Astrocyte of the cerebellum (primary cell): ENCODE data around the gene ENTREP1.

ENCODE experiments used
- DNase-seq: peaks from one replicate; pipeline ENCODE4 v3.0.0-alpha.2; 2011; ENCODE audit warnings: low read depth
- H3K4me3 ChIP-seq: 2 replicates; pipeline ENCODE4 v1.5.1; 2011; ENCODE audit warnings: mild to moderate bottlenecking, low read depth, low read length, moderate library complexity
- CTCF ChIP-seq: IDR thresholded peaks from 2 replicates; pipeline ENCODE4 v1.5.1; 2012; ENCODE audit warnings: low read length, low read depth, moderate library complexity, mild to moderate bottlenecking; ENCODE audit errors: missing control alignments
- in situ Hi-C: cut with HindIII; loops from 2 replicates; pipeline ENCODE4 v1.10.0; 2017; ENCODE audit warnings: low sequenced_read_pairs

ENTREP1 gene

GRCh38 chr9:69425136-69425801, 100.3 kb downstream of the ENTREP1 start:
- no peak for DNase-seq

GRCh38 chr9:69427286-69427685, 102.3 kb downstream of the ENTREP1 start:
- in situ Hi-C loops: no loop called here
- no peak for TF ChIP-seq CTCF
- no peak overlapping the region for H3K4me3 ChIP-seq
- DNase-seq: no peak

More at GRCh38 chr9:69425136-69425801, 100.3 kb downstream of the ENTREP1 start:
- no peak for TF ChIP-seq CTCF
- H3K4me3 ChIP-seq: no peak overlapping the region
- in situ Hi-C loops: no loop called here

- no peak for DNase-seq
- in situ Hi-C loops: no loop called here
These were observed 103.2 kb downstream of the ENTREP1 start for GRCh38 chr9:69428017-69428785.

GRCh38 chr9:69429281-69429680, 104.3 kb downstream of the ENTREP1 start:
- TF ChIP-seq CTCF: no peak
- no peak for DNase-seq
- in situ Hi-C loops: no loop called here
- H3K4me3 ChIP-seq: no peak overlapping the region

More at GRCh38 chr9:69428017-69428785, 103.2 kb downstream of the ENTREP1 start:
- no peak for TF ChIP-seq CTCF
- H3K4me3 ChIP-seq: no peak overlapping the region

- no peak for DNase-seq
- no peak for TF ChIP-seq CTCF
- H3K4me3 ChIP-seq: no peak overlapping the region
- in situ Hi-C loops: no loop called here
These were observed 105.2 kb downstream of the ENTREP1 start for GRCh38 chr9:69430206-69430605.

- H3K4me3 ChIP-seq: no peak overlapping the region
- in situ Hi-C loops: no loop called here
- TF ChIP-seq CTCF: no peak
- no peak for DNase-seq
These were observed 106.2 kb downstream of the ENTREP1 start for GRCh38 chr9:69431203-69431602.
